ENCODE measurements around the gene PON3.

Gene PON3

GRCh38 chr7:95309951-95310350 is 86.2 kb downstream of the PON3 start:
- no peak for DNase-seq (ENCODE audit: extremely low read depth, low read depth)
- no peak for TF ChIP-seq CTCF (IDR thresholded peaks at IDR 0.05; ENCODE audit: low read depth, low read length)

Data from AG09319 (cell line).